OCI-LY7 (cell line): ENCODE measurements around the gene S100A1.

ENCODE experiments used
- EZH2phosphoT487 ChIP-seq: fragments of 200-600 bp; sonication (generic); IDR thresholded peaks from 2 replicates; pipeline ENCODE4 v1.6.1; 2018; ENCODE audit warnings: low read depth, borderline replicate concordance, mild to moderate bottlenecking, mixed run types, antibody characterized with exemption, low read length, moderate library complexity, mixed read lengths
- TF ChIP-seq, protein P1 (sequence below): fragments of 200-600 bp; sonication (generic); conservative IDR thresholded peaks from 2 replicates; pipeline ENCODE4 v1.5.1; 2014; ENCODE audit warnings: mild to moderate bottlenecking, antibody characterized with exemption, low read length, moderate library complexity, mixed read lengths

DNA sequence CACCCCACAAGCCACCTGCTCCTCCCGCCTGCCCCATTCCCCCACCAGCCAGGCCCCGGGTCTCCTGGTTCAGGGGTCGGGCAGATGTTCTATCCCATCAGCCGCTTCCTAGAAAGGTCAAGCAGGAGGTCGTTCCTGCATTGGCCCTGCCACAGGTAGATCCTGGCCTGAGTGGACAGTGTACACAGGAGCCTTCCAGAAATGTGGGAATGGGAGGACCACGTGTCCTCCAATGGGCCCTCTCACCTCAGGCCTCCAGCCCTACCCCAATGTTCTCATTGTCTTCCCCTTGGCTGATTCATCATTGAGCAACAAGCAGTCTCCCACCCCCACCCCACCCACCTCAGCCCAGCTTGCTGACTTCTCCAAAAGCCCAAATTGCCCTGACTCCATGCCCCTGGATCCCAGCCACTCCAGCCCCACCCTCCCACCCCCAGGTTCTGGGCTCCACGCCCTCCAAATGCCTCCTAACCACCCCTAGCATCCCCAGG, 17.4 kb upstream of the S100A1 start:
- TF ChIP-seq, protein P1, sequence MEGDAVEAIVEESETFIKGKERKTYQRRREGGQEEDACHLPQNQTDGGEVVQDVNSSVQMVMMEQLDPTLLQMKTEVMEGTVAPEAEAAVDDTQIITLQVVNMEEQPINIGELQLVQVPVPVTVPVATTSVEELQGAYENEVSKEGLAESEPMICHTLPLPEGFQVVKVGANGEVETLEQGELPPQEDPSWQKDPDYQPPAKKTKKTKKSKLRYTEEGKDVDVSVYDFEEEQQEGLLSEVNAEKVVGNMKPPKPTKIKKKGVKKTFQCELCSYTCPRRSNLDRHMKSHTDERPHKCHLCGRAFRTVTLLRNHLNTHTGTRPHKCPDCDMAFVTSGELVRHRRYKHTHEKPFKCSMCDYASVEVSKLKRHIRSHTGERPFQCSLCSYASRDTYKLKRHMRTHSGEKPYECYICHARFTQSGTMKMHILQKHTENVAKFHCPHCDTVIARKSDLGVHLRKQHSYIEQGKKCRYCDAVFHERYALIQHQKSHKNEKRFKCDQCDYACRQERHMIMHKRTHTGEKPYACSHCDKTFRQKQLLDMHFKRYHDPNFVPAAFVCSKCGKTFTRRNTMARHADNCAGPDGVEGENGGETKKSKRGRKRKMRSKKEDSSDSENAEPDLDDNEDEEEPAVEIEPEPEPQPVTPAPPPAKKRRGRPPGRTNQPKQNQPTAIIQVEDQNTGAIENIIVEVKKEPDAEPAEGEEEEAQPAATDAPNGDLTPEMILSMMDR = no peak
- no peak for TF ChIP-seq EZH2phosphoT487
